HepG2 (cell line): ENCODE measurements around the gene MLN. TPM values are rescaled to one million over a fixed set of nuclear protein-coding genes. Genes with fewer than 3 reads are reported as not detected.

Experiments used
- ATAC-seq: fragments of 200-7000 bp; cut with Tn5 transposase; 3 replicates; pipeline ENCODE4 v1.9.1; 2020; ENCODE audit warnings: mild to moderate bottlenecking, moderate library complexity
- BruUV-seq: library from RNA; stranded (reverse); fragments of 400-500 nt; replicated peaks from 2 replicates; lab custom pipeline; 2021; lab: Mats Ljungman, UMichigan
- CTCF ChIA-PET: fragments of 300-600 bp; formaldehyde crosslinking; extraction: SDS; loops from one replicate; lab custom pipeline; 2021; ENCODE audit warnings: low total read pairs, inconsistent platforms, low intra/inter-chr PET ratio; lab: Yijun Ruan, JAX
- POLR2A ChIA-PET: fragments of 350-600 bp; sonication (Branson Sonifier 250); formaldehyde crosslinking; loops from one replicate; lab custom pipeline; 2020; ENCODE audit warnings: antibody characterized with exemption, inconsistent platforms; lab: Yijun Ruan, JAX
- DNase-seq: peaks from one replicate; pipeline ENCODE4 v3.0.0-alpha.2; 2015; ENCODE audit warnings: low spot score
- FAIRE-seq: peaks from 3 replicates; lab custom pipeline; 2011; peaks lifted over from hg19 to GRCh38; lab: Jason Lieb, UNC
- H2AFZ ChIP-seq: one replicate; pipeline ENCODE4 v1.6.1; 2011; ENCODE audit warnings: low read length, inconsistent platforms
- H3K27ac ChIP-seq: fragments of 300-600 bp; 3 replicates; pipeline ENCODE4 v1.8.0; 2011; ENCODE audit warnings: mixed run types, mild to moderate bottlenecking, mixed read lengths, low read length, inconsistent platforms; ENCODE audit not compliant: insufficient read depth; ENCODE audit errors: extremely low read length
- H3K27me3 ChIP-seq, 2 experiments: fragments of 200-600 bp in 1 of 2; 2 replicates in 1 of 2; 3 replicates in 1 of 2; pipeline versions ENCODE4 v1.6.0 to v1.8.0; 2011; ENCODE audit warnings: low read length in 2 of 2, mild to moderate bottlenecking in 2 of 2, moderate library complexity in 2 of 2, inconsistent platforms in 1 of 2; ENCODE audit not compliant: insufficient read depth in 2 of 2, control insufficient read depth in 1 of 2
- H3K36me3 ChIP-seq, 2 experiments: fragments of 200-600 bp in 1 of 2; replicated peaks in 1 of 2; 2 replicates in 1 of 2; 3 replicates in 1 of 2; pipeline versions ENCODE4 v1.5.1 to v1.8.0; 2011; ENCODE audit warnings: low read length in 2 of 2, inconsistent platforms in 1 of 2; ENCODE audit not compliant: insufficient read depth in 2 of 2, control insufficient read depth in 1 of 2
- H3K4me1 ChIP-seq: 2 replicates; pipeline ENCODE4 v1.5.1; 2012; ENCODE audit warnings: low read length, inconsistent platforms; ENCODE audit not compliant: insufficient read depth
- H3K4me2 ChIP-seq: 2 replicates; pipeline ENCODE4 v1.6.0; 2011; ENCODE audit warnings: low read depth, low read length, inconsistent platforms
- H3K4me3 ChIP-seq, 3 experiments: fragments of 200-600 bp in 1 of 3; sonication (generic), shearing (Covaris generic) in 1 of 3; replicated peaks in 1 of 3; 2 replicates each; pipeline ENCODE4 v1.5.1; 2011 to 2016; ENCODE audit warnings: low read length in 3 of 3, inconsistent platforms in 2 of 3, low read depth in 2 of 3, mild to moderate bottlenecking in 2 of 3, control low read depth in 1 of 3, mixed read lengths in 1 of 3; ENCODE audit not compliant: insufficient read depth in 1 of 3
- H3K79me2 ChIP-seq: one replicate; pipeline ENCODE4 v1.6.1; 2011; ENCODE audit warnings: low read length, inconsistent platforms; ENCODE audit not compliant: insufficient read depth
- H3K9ac ChIP-seq: 2 replicates; pipeline ENCODE4 v1.6.0; 2011; ENCODE audit warnings: mild to moderate bottlenecking, low read depth, low read length, inconsistent platforms; ENCODE audit not compliant: insufficient read depth
- H3K9me3 ChIP-seq: 2 replicates; pipeline ENCODE4 v1.5.1; 2012; ENCODE audit warnings: mild to moderate bottlenecking, low read length
- H4K20me1 ChIP-seq: 2 replicates; pipeline ENCODE4 v1.6.0; 2011; ENCODE audit warnings: inconsistent platforms, mild to moderate bottlenecking, low read length, moderate library complexity; ENCODE audit not compliant: insufficient read depth
- HES4 ChIP-seq: sonication (generic); formaldehyde crosslinking; IDR thresholded peaks from 2 replicates; pipeline ENCODE4 v1.9.0; 2021; ENCODE audit warnings: mild to moderate bottlenecking, missing genetic modification reagents, borderline replicate concordance
- PTBP1 ChIP-seq: fragments of 200-400 bp; formaldehyde crosslinking; IDR thresholded peaks from 2 replicates; pipeline ENCODE4 v1.6.1; 2018; ENCODE audit warnings: low read length, low read depth; ENCODE audit not compliant: poor library complexity, severe bottlenecking
- ZNF629 ChIP-seq: sonication (generic); formaldehyde crosslinking; conservative IDR thresholded peaks from 2 replicates; pipeline ENCODE4 v1.5.0; 2020; ENCODE audit warnings: missing genetic modification reagents
- WGBS: methylation state at CpG from one replicate; pipeline ENCODE4 v1.1.6; 2017; ENCODE audit warnings: low lambda C conversion rate; 5-methylcytosine and 5-hydroxymethylcytosine counted together
- in situ Hi-C: cut with HindIII; loops from 2 replicates; pipeline ENCODE4 v1.10.0; 2017; ENCODE audit warnings: low pct_unique_long_range_greater_than_20kb; ENCODE audit not compliant: extremely low pct_ligation_motif_present
- intact Hi-C: fragments of 100-400 bp; cut with micrococcal nuclease; formaldehyde crosslinking; loops from one replicate; pipeline ENCODE4 v1.10.0; 2022; ENCODE audit not compliant: unreplicated experiment
- polyA plus RNA-seq, 8 experiments: library from polyadenylated mRNA; depleted of rRNA in 3 of 8; stranded (reverse) in 7 of 8; unstranded in 1 of 8; fragments of >200 nt; fragmentation: Illumina TruSeq in 4 of 8; extraction: Trizol in 4 of 8; gene quantifications; 2 replicates each; pipeline versions ENCODE4 v1.2.1 to v1.2.3, GENCODE V29; 2011 to 2016; ENCODE audit warnings: low read depth in 4 of 8, missing spikeins in 1 of 8, mixed read lengths in 1 of 8; ENCODE audit not compliant: insufficient read depth in 1 of 8
- total RNA-seq, 5 experiments: library from RNA; depleted of rRNA; stranded (reverse); fragments of >200 nt; fragmentation: Illumina TruSeq; extraction: Trizol; gene quantifications; 2 replicates each; pipeline ENCODE4 v1.2.3, GENCODE V29; 2016; ENCODE audit warnings: low read depth in 1 of 5

MLN gene
- total and polyA plus RNA-seq, 2 of the 13 experiments (the other 11 are each of a cell fraction or from before 2014, with no cell fraction given) = not detected

DNA sequence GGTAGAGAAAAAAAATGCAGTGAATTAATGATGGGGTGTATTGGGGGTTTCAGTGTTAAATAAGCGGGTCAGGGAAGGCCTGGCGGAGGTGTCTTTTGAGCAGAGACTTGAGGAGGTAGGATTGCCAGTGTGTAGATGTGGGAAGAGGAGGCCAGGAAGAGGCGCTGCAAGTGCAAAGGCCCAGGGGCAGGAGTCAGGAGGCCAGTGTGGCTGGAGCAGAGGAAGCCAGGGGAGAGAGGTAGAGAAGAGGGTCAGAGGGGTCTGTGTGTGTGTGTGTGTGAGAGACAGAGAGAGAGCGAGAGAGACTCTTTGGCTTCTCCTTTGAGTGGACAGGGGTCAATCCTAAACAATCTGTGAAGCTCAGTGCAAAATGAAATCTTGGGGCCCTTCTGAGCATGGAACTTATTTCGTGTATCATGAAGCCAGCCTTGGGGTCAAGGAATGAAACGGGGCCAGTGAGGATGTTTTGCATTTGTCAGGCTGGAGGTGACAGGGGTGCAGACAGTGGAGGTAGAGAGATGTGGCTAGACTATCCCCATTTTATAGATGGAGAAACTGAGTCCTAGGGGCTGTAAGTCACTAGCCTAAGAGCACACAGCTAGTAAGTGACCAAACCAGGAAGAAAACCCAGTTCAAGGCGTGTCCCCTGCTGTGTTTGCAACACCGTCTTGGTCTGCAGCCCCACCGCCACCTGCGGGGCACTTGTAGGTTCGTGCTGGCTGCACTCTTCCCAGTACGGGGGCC, 47.4 kb downstream of the MLN start:
- TF ChIP-seq PTBP1 (no peak), ZNF629 (CRISPR knock-in tag) (peak; percentile 76)
- no peak for DNase-seq
- in situ Hi-C loops = no loop called here
- Histone ChIP-seq H3K36me3 (no peaks in the 10 kb centered on the region), H3K4me1 (peaks cover 36% of the 10 kb centered on the region), H3K27ac (no peak overlapping the region), H3K9me3 (no peaks in the 10 kb centered on the region), H3K4me3 (no peak overlapping the region), H4K20me1 (no peaks in the 10 kb centered on the region), H3K27me3 (no peaks in the 10 kb centered on the region; a peak in 2 of 5 replicates), H2AFZ (no peak overlapping the region), H3K79me2 (no peaks in the 10 kb centered on the region), H3K9ac (no peak overlapping the region), H3K4me2 (no peak overlapping the region)
- ChIA-PET POLR2A (no interaction called here), CTCF (no interaction called here)
- no peak for ATAC-seq
- intact Hi-C loops = no loop called here
- WGBS = 39% methylated on average over 12 of the region's 12 CpGs
- BruUV-seq = no TSS peak
- FAIRE-seq = no peak

DNA sequence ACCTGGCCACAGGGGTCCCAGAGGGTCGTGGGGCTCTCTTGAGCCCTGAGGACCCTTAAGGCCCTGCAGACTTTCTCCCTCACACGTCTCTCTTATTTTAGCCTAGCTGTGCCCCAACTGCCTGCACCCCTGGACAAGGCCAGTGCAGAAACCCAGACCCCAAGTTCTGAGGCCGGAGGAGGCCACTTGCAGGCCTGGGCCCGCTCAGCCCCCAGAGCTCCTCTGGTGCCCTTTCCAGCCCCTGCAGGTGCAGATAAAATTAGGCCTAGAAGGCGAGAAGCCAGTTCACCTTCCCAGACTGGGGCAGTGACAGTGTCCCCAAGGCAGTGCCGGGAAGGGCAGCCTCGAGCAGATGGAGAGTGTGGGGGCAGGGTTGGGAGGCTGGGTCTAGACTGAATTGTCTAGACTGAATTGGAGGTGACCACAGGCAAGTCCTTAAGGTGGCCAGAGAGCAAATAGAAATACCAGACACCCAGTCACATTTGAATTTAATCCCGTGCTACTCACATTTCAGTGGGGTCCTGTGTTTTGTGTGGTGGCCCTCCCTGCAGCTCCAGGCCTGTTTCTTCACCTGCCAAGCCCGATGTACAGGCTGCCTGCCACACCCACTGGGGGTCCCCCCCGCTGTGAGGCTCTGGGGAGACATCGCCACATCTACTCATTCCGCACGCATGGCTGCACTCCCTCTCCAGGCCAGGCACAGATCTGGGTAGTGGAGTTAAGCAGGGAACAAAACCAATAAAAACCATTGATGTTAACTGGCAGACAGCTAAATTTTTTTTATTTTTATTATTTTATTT, 48.5 kb downstream of the MLN start:
- 53% methylated on average over 13 of the region's 13 CpGs for WGBS
- Histone ChIP-seq H4K20me1 (no peaks in the 10 kb centered on the region), H3K9me3 (no peaks in the 10 kb centered on the region), H3K27me3 (peaks cover 0 to 6% of the 10 kb centered on the region in 2 experiments; a peak in 3 of 5 replicates), H3K79me2 (no peaks in the 10 kb centered on the region), H3K4me2 (no peak overlapping the region), H3K9ac (no peak overlapping the region)
- FAIRE-seq = no peak
- no peak for ATAC-seq
- DNase-seq = no peak
- TF ChIP-seq HES4 (CRISPR knock-in tag) = no peak
- TF ChIP-seq, all 625 proteins: peak for 0
- Histone ChIP-seq H2AFZ (no peak overlapping the region), H3K27ac (no peak overlapping the region), H3K4me3 (no peak overlapping the region), H3K4me1 (peaks cover 36% of the 10 kb centered on the region), H3K36me3 (no peaks in the 10 kb centered on the region)
- POLR2A ChIA-PET = no interaction called here
- CTCF ChIA-PET = interaction anchor here (0.7 kb wide), 1 partner anchor 11 kb away, joined by 3 read pairs; no protein-coding TSS in a partner anchor
- BruUV-seq = no TSS peak
- in situ Hi-C loops = no loop called here
- intact Hi-C loops = no loop called here
